HG03565 (cell line): ENCODE results near the gene CSGALNACT2.

Source experiments
- ATAC-seq: cut with Tn5 transposase; IDR thresholded peaks from one replicate; pipeline ENCODE4 v1.9.1; 2021; ENCODE audit warnings: mild to moderate bottlenecking, moderate library complexity; ENCODE audit not compliant: unreplicated experiment

Gene CSGALNACT2

DNA sequence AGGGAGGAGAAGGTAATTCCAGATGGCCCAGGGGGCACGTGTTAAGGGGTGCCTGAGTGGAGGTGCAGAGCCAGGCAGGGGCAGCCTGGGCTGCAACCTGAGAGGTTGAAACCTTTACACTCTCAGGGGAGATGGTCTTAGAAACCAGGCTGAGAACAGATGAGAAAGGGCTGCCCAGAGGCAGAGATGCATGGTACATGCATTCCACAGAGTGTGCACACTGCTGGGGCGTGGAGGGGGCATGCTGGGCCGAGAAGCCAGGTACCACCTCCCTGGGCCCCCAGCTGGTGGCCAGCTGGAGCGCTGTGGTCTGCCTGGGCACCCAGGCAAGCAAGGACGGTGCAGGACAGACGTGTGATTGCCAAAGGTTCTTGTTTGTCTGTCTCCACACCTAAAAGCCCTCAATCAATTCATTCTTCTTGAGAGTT is 14.1 kb upstream of the CSGALNACT2 start:
- ATAC-seq = no peak

DNA sequence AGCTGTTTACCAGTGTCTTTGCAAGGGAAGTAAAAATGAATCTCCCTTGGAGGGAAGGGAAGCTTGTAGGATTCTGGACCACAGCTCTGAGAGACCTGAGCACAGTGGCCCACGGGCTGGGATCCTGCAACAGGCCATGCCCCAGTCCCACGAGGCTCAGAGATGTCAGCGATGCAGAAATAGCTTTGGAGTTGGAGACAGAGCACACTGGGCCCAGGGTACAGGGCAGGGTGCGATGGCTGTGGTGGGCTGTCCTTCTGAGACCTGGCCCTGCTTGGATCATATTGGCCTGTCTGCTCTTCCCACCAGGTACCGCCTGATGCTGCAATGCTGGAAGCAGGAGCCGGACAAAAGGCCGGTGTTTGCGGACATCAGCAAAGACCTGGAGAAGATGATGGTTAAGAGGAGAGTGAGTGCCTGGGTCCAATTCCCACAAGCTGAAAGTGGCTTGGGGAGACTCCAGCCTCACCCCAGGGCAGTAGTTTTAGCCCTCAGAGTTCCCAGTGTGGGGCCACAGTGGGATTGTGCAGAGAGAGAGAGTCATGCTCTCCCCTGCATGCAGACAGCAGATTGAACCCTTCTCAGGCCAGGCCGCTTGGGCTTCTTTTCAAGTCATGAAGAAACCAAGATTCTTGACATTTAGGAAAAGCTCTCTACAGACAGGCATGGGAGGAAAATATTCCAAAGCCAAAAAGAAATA is 13.5 kb upstream of the CSGALNACT2 start:
- no peak for ATAC-seq

DNA sequence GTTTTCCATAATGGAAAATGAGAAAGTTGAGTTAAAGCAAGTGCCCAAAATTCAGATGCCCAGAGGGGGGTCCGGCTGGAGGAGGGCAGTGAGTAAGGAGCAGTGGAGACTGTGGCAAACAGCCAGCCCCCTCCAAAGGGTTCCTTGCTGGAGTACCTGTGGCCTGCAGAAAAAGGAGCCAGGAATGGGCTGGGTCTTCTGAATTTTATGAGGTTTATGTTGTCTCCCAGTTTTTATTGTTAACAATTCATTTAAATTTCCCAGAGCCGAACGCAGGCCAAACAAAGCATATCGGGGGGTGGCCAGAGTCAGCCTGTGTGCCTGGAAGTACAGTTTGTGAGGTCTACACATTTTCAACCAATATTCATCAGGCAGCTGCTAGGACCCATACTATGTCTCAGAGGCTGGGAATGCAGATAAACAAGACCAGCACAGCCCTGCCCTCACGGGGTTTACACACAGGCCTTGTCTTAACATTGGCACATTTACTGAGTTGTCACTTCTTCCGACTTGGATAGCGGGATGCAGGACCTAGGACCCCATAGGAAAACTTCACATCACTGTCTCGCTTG is 12.9 kb upstream of the CSGALNACT2 start:
- ATAC-seq = no peak

GRCh38 chr10:43125881-43126731 is 12.1 kb upstream of the CSGALNACT2 start:
- ATAC-seq = no peak

GRCh38 chr10:43126759-43127424 is 11.4 kb upstream of the CSGALNACT2 start:
- peak; percentile 32 for ATAC-seq

DNA sequence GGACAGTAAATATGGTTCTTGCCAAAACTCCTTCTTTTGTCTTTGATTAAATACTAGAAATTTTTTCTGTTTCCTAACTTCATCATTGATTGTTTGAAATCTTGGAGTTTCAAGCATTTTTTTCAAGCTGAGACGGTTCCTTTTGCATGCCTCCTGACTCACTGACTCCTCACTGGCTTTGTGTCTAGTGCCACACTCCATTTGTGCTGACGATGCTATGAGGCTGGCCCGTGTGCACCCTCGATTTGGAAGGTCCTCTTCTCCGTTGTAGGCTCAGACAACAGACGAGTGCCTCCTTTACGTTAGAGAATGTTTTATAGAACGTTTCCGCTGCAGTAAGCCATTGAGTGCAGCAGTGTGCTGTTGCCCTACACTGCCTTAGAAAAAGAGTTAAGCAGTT is 10.8 kb upstream of the CSGALNACT2 start:
- ATAC-seq = no peak

DNA sequence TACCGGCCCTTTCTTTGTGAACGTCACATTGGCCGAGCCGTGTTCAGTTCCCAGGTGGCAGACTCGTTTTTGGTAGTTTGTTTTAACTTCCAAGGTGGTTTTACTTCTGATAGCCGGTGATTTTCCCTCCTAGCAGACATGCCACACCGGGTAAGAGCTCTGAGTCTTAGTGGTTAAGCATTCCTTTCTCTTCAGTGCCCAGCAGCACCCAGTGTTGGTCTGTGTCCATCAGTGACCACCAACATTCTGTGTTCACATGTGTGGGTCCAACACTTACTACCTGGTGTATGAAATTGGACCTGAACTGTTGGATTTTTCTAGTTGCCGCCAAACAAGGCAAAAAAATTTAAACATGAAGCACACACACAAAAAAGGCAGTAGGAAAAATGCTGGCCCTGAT is 9.9 kb upstream of the CSGALNACT2 start:
- no peak for ATAC-seq

DNA sequence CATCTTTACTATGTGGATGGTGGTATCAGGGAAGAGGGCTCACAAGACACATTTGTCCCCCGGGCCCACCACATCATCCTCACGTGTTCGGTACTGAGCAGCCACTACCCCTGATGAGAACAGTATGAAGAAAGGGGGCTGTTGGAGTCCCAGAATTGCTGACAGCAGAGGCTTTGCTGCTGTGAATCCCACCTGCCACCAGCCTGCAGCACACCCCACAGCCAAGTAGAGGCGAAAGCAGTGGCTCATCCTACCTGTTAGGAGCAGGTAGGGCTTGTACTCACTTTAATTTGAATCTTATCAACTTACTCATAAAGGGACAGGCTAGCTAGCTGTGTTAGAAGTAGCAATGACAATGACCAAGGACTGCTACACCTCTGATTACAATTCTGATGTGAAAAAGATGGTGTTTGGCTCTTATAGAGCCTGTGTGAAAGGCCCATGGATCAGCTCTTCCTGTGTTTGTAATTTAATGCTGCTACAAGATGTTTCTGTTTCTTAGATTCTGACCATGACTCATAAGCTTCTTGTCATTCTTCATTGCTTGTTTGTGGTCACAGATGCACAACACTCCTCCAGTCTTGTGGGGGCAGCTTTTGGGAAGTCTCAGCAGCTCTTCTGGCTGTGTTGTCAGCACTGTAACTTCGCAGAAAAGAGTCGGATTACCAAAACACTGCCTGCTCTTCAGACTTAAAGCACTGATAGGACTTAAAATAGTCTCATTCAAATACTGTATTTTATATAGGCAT is 9.1 kb upstream of the CSGALNACT2 start:
- peak; percentile 67 for ATAC-seq

GRCh38 chr10:43130770-43131171 is 7.5 kb upstream of the CSGALNACT2 start:
- no peak for ATAC-seq

- ATAC-seq = no peak
Measured at GRCh38 chr10:43131256-43131655, 7.0 kb upstream of the CSGALNACT2 start.

- ATAC-seq = no peak
Measured at GRCh38 chr10:43131906-43132305, 6.3 kb upstream of the CSGALNACT2 start.

GRCh38 chr10:43132867-43133787 is 5.1 kb upstream of the CSGALNACT2 start:
- ATAC-seq = no peak

DNA sequence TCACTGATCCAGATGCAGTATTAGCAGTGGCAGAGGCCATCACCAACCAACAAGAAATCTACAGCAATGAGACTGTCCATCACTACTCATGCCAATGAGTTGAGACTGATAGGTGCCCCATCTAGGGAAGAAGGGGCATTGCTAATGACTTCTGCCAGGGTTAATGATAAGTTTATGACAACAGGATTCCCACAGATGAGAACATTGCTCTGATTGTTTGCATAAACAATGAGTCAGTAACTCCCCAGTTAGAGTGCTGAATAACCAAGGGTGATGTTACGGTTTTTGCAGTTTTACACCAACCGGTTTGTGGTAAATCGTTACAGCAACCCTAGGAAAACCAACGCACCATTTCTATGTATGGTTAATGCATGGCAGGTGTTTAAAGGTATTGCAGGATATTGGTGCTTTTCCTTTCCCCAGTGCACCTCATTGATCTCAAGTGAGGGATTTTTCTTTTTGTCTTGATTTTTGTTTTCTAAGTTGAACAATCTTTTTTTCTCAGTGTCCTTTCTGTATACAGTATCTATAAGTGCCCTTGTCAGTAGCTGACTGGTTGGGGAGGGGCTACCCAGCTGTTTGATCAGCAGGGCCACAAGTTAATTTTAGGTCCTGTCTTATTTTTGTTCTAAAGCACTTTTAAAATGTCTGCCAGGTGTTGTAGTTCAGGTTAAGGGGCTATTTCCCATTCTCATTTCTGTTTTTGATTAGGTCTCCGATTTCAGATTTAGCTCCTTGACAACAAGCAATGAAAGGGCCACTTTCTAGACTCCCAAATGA is 3.9 kb upstream of the CSGALNACT2 start:
- no peak for ATAC-seq

DNA sequence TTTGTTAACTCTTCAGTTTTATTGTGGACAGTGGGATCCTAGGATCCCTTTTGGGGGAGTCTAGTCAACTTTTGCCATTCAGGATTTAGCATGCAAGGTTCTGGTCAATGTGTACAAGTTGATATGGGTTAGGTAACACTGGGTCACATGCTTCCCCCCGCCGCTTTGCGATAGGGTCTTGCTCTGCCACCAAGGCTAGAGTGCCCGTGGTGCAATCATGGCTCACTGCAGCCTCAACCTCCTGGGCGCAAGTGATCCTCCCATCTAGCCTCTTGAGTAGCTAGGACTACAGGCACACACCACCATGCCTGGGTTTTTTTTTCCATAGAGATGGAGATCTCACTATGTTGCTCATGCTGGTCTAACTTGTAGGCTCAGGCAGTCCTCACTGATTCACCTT is 3.2 kb upstream of the CSGALNACT2 start:
- no peak for ATAC-seq

GRCh38 chr10:43135656-43136055 is 2.6 kb upstream of the CSGALNACT2 start:
- ATAC-seq = no peak

- no peak for ATAC-seq
Measured at GRCh38 chr10:43136432-43136831, 1.8 kb upstream of the CSGALNACT2 start.

DNA sequence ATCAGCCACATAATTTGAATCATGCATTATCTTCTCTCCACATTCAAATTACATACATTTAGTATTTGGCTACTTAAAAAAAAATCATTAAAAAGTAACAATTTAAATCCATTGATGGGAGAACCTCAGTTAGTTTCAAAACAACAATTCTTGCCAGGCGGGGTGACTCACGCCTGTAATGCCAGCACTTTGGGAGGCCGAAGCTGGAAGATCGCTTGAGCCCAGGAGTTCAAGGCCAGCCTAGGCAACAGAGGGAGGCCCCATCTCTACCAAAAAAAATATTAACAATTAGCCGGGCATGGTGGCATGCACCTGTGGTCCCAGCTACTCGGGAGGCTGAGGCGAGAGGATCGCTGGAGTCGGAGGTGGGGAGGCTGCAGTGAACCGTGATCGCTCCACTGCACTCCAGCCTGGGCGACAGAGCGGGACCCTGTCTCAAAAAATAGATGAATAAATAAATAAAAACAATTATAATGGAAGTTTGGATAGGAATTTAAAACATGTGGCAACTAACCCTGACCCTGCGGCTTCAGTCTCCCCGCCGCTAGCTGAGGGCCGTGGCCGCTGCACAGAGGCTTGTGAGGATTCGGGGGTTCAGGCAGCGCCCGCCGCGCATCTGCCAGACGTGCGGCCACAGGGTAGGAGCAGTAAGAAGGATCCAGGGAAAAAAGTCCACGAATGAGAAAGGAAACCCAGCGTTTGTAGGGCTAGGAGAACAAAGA is 1.1 kb upstream of the CSGALNACT2 start:
- no peak for ATAC-seq

- ATAC-seq = no peak
Measured at GRCh38 chr10:43137717-43138020, 576 bp upstream of the CSGALNACT2 start.
